DMS53 treated with DMSO at 0.1 percent for 48 hours (cell line): Measurements from ENCODE around the gene MEIS3.
"Not testable (repeated sequence)": the region's sequence is repeated elsewhere in the genome, so short reads cannot be mapped to it uniquely, and the experiment has no call there.

Experiments used
- DNase-seq: peaks from one replicate; lab custom pipeline; 2025; ENCODE audit not compliant: unreplicated experiment; lab: John Stamatoyannopoulos, UW

MEIS3 gene

DNA sequence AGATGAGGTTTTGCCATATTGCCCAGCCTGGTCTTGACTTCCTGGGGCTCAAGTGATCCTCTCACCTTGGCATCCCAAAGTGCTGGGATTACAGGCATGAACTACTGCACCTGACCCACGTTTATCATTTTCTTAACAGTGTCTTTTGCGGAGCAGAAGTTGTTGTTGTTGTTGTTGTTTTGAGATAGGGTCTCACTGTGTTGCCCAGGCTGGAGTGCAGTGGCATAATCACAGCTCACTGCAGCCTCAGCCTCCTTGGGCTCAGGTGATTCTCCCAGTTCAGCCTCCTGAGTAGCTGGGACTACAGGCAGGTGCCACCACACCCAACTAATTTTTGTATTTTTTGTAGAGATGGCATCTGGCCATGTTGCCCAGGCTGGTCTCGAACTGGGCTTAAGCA, 31.7 kb downstream of the MEIS3 start:
- DNase-seq, result not testable (repeated sequence)

- not testable (repeated sequence) for DNase-seq
Measured at GRCh38 chr19:47386582-47386981, 32.7 kb downstream of the MEIS3 start.

- not testable (repeated sequence) for DNase-seq
Measured at GRCh38 chr19:47384533-47384932, 34.8 kb downstream of the MEIS3 start.

DNA sequence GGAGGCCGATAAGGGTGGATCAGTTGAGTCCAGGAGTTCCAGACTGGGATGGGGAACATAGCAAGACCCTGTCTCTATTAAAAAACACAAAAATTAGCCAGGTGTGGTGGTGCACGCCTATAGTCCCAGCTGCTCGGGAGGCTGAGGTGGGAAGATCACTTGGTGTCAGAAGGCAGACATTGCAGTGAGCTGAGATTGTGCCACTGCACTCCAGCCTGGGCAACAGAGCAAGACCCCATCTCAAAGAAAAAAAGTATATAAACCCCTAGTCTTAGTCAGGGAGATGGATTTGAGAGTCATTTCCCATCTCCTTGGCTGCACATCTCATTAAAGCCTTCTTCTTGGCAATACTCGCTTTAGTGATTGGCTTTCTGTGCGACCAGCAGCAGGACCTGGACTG, 35.4 kb downstream of the MEIS3 start:
- not testable (repeated sequence) for DNase-seq

- DNase-seq, result no peak
Measured at GRCh38 chr19:47381653-47382279, 37.6 kb downstream of the MEIS3 start.

- no peak for DNase-seq
Measured at GRCh38 chr19:47381121-47381520, 38.2 kb downstream of the MEIS3 start.

DNA sequence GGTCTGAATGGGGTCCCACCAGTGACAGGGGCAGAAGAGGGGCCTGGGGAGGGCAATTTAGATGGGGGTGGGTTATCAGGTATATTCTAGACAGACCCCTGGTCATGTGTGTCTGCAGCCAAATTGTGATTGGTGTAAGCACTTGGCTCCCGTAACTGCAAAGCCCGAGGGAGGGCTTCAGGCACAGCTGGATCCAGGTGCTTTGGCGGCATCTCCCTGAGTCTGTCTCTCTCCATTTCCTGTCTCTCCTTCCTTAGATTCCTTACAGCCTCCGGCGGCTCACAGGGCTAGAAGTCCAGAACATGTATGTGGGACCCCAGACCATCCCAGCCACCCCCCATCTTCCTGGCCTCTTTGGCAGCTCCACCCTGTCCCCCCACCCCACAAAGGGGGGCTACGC, 38.8 kb downstream of the MEIS3 start:
- DNase-seq, result no peak

- no peak for DNase-seq
Measured at GRCh38 chr19:47379381-47379938, 39.9 kb downstream of the MEIS3 start.

GRCh38 chr19:47378246-47378645, 41.1 kb downstream of the MEIS3 start:
- no peak for DNase-seq

GRCh38 chr19:47377801-47378200, 41.5 kb downstream of the MEIS3 start:
- DNase-seq, result no peak

- DNase-seq, result no peak
Measured at GRCh38 chr19:47377208-47377701, 42.1 kb downstream of the MEIS3 start.

DNA sequence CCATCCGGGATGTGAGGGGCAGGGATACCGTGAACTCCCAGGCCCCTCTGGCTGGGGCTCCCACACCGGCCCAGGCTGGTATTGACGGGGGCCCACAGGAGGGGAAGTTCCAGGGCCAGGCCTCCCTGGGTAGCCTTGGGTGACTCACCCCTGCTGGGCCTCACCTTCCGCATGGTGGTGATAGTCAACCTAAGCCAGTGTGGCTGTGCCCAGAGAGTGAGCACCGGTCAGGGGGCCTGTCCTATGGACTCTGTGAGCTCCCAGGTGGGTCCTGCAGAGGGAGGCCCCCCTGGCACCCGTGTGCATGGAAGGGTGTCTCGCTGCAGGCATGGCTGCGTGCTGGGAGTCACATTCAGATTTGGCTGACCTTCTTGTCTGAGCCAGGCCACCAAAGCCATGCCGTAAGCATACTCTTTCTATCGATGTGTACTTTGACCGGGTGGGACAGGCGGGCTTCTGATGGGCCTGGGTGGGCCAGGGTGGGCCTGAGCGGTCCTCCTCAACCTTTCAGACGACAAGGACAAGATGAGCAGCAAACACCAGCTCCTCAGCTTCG, 42.7 kb downstream of the MEIS3 start:
- no peak for DNase-seq

GRCh38 chr19:47375694-47376588, 43.4 kb downstream of the MEIS3 start:
- no peak for DNase-seq

DNA sequence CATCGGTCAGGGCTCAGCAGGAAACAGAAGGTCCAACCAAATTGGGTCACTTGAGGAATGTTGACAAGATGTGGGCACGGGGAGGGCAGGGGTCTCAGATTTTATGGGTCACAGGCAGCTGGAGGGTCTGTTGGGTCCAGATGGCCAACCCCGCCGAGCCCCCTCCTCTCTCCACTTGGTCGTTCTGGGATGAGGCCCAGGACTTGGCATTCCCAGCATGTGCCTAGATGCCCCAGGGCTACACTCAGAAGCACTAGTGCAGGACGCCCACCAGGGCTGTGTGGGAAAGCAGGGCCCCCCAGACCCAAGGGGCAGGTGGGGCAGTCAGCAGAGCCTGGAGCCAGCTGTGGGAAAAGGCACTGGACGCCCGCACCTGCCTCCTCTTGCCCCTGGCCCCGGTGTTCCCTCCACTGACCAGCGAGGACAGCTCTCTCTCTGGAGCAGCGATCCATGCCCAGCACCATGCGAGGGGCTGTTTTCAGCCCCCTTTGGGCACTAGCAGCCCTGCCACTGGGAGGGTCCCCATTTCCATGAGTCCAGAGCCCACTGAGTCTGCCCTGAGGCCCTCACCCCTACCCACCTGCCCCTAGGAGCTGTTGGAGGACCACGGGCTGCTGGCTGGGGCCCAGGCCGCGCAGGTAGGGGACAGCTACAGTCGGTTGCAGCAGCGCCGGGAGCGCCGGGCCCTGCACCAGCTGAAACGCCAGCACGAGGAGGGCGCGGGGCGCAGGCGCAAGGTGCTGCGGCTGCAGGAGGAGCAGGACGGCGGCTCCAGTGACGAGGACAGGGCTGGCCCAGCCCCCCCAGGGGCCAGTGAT, 44.2 kb downstream of the MEIS3 start:
- DNase-seq, result no peak

- no peak for DNase-seq
Measured at GRCh38 chr19:47373246-47374240, 45.8 kb downstream of the MEIS3 start.

DNA sequence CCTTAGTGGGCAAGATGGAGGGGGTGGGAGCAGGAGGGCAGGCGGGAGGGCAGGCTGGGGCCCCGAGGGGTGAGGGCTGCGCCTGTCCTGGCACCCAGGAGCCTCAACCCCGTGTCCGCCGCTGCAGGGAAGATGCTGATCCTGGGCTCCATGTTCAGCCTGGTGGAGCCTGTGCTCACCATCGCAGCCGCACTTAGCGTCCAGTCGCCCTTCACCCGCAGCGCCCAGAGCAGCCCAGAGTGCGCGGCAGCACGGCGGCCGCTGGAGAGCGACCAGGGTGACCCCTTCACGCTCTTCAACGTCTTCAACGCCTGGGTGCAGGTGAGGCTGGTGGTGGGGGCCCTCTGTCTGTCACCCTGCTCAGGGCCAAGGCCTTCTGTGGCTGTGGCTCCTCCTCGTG, 46.7 kb downstream of the MEIS3 start:
- DNase-seq, result no peak

- DNase-seq, result no peak
Measured at GRCh38 chr19:47371261-47371660, 48.1 kb downstream of the MEIS3 start.

- DNase-seq, result no peak
Measured at GRCh38 chr19:47370045-47370611, 49.2 kb downstream of the MEIS3 start.

GRCh38 chr19:47365455-47365854, 53.9 kb downstream of the MEIS3 start:
- DNase-seq, result not testable (repeated sequence)
